SK-N-MC (cell line): Measurements from ENCODE around the gene CNIH2.

ENCODE experiments used
- EZH2 ChIP-seq: fragments of 200-600 bp; sonication (generic); IDR thresholded peaks from one replicate; pipeline ENCODE4 v1.6.1; 2017; ENCODE audit warnings: antibody characterized with exemption
- POLR2AphosphoS5 ChIP-seq: IDR thresholded peaks from 2 replicates; pipeline ENCODE4 v1.6.1; 2012; ENCODE audit warnings: mild to moderate bottlenecking, low read depth, low read length, borderline replicate concordance

- TF ChIP-seq EZH2 = no peak
- no peak for TF ChIP-seq POLR2AphosphoS5
These were observed 18.0 kb upstream of the CNIH2 start for GRCh38 chr11:66259956-66260355.
